ENCODE data around the gene CCR6. TPM values are rescaled to one million over a fixed set of nuclear protein-coding genes. Genes with fewer than 3 reads are reported as not detected.

Gene CCR6
- total and polyA plus RNA-seq, 2 of the 13 experiments (the other 11 are each of a cell fraction or from before 2014, with no cell fraction given): 4.5 to 8.7 TPM

DNA sequence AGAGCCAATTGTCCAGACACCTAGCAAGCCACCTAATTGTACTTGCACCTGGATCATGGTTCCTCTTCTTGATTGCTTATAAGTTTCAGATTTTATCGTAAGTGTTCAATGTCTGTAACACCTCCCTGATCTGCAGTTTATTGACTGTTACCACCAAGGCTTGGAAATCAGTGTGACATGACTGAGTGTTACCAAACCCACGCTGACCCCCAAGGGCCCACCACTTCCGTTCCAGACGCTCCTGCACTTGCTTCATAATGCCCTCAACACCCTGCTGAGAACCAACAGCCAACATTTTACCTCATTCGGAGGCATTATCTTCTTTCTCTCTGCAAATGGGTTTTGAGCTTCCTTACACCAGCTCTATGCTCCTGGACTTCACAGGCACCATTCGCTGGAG, 6.3 kb downstream of the CCR6 start:
- H3K27ac ChIP-seq (ENCODE audit: extremely low read length, insufficient read depth, low read length): no peak overlapping the region
- WGBS (ENCODE audit: low lambda C conversion rate): 96% methylated on average over 6 of the region's 6 CpGs
- CTCF ChIA-PET (ENCODE audit: low intra/inter-chr PET ratio, low total read pairs): no interaction called here
- no peak overlapping the region for H2AFZ ChIP-seq (ENCODE audit: low read length)
- TF ChIP-seq ZNF746 (CRISPR knock-in tag; IDR thresholded peaks at IDR 0.05) (no peak), ZKSCAN8 (CRISPR knock-in tag; IDR thresholded peaks at IDR 0.05; ENCODE audit: borderline replicate concordance) (no peak), NFE2L2 (IDR thresholded peaks at IDR 0.05; ENCODE audit: low read length) (no peak), HMG20B (CRISPR knock-in tag; conservative IDR thresholded peaks at IDR 0.05) (no peak), HNF4G (IDR thresholded peaks at IDR 0.05; ENCODE audit: borderline replicate concordance, low read depth, low read length) (no peak), HNF4G (CRISPR knock-in tag; IDR thresholded peaks at IDR 0.05; ENCODE audit: borderline replicate concordance, low read depth) (no peak), ZNF235 (CRISPR knock-in tag; IDR thresholded peaks at IDR 0.05; ENCODE audit: borderline replicate concordance) (no peak), ZNF660 (CRISPR knock-in tag; IDR thresholded peaks at IDR 0.05; ENCODE audit: borderline replicate concordance, low read depth) (no peak), FOXA1 (IDR thresholded peaks at IDR 0.05) (no peak), FOXA1 (CRISPR knock-in tag; IDR thresholded peaks at IDR 0.05) (no peak), GZF1 (CRISPR knock-in tag; IDR thresholded peaks at IDR 0.05) (no peak), ZNF234 (CRISPR knock-in tag; conservative IDR thresholded peaks at IDR 0.05) (no peak), RBAK (CRISPR knock-in tag; IDR thresholded peaks at IDR 0.05) (no peak), ZNF788 (CRISPR knock-in tag; IDR thresholded peaks at IDR 0.05; ENCODE audit: borderline replicate concordance) (no peak), HOXA3 (CRISPR knock-in tag; IDR thresholded peaks at IDR 0.05) (no peak), SPEN (CRISPR knock-in tag; IDR thresholded peaks at IDR 0.05; ENCODE audit: low read depth) (no peak), HDAC1 (CRISPR knock-in tag; IDR thresholded peaks at IDR 0.05) (no peak)
- TF ChIP-seq, protein P1, sequence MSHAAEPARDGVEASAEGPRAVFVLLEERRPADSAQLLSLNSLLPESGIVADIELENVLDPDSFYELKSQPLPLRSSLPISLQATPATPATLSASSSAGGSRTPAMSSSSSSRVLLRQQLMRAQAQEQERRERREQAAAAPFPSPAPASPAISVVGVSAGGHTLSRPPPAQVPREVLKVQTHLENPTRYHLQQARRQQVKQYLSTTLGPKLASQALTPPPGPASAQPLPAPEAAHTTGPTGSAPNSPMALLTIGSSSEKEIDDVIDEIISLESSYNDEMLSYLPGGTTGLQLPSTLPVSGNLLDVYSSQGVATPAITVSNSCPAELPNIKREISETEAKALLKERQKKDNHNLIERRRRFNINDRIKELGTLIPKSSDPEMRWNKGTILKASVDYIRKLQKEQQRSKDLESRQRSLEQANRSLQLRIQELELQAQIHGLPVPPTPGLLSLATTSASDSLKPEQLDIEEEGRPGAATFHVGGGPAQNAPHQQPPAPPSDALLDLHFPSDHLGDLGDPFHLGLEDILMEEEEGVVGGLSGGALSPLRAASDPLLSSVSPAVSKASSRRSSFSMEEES (CRISPR knock-in tag; IDR thresholded peaks at IDR 0.05): no peak
- TF ChIP-seq, protein P2, sequence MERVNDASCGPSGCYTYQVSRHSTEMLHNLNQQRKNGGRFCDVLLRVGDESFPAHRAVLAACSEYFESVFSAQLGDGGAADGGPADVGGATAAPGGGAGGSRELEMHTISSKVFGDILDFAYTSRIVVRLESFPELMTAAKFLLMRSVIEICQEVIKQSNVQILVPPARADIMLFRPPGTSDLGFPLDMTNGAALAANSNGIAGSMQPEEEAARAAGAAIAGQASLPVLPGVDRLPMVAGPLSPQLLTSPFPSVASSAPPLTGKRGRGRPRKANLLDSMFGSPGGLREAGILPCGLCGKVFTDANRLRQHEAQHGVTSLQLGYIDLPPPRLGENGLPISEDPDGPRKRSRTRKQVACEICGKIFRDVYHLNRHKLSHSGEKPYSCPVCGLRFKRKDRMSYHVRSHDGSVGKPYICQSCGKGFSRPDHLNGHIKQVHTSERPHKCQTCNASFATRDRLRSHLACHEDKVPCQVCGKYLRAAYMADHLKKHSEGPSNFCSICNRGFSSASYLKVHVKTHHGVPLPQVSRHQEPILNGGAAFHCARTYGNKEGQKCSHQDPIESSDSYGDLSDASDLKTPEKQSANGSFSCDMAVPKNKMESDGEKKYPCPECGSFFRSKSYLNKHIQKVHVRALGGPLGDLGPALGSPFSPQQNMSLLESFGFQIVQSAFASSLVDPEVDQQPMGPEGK (CRISPR knock-in tag; IDR thresholded peaks at IDR 0.05): no peak
- TF ChIP-seq, protein P3, sequence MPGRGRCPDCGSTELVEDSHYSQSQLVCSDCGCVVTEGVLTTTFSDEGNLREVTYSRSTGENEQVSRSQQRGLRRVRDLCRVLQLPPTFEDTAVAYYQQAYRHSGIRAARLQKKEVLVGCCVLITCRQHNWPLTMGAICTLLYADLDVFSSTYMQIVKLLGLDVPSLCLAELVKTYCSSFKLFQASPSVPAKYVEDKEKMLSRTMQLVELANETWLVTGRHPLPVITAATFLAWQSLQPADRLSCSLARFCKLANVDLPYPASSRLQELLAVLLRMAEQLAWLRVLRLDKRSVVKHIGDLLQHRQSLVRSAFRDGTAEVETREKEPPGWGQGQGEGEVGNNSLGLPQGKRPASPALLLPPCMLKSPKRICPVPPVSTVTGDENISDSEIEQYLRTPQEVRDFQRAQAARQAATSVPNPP (CRISPR knock-in tag; IDR thresholded peaks at IDR 0.05): no peak
- FAIRE-seq: no peak
- no peaks in the 10 kb centered on the region for H4K20me1 ChIP-seq (ENCODE audit: insufficient read depth, low read length)
- H3K9ac ChIP-seq (ENCODE audit: insufficient read depth, low read depth, low read length): no peak overlapping the region
- H3K9me3 ChIP-seq (ENCODE audit: low read length): no peaks in the 10 kb centered on the region
- in situ Hi-C loops (cut with HindIII; ENCODE audit: extremely low pct_ligation_motif_present, low pct_unique_long_range_greater_than_20kb) (loop anchor here (25.0 kb wide), 1 partner anchor 117 kb away; no protein-coding TSS in a partner anchor), intact Hi-C loops (cut with micrococcal nuclease; ENCODE audit: unreplicated experiment) (no loop called here)
- H3K79me2 ChIP-seq (ENCODE audit: insufficient read depth, low read length): peaks cover 7% of the 10 kb centered on the region
- H3K4me3 ChIP-seq (replicated peaks in 1 of 3; ENCODE audit: insufficient read depth in 1 of 3, low read depth in 2 of 3, low read length in 3 of 3): no peak overlapping the region
- BruUV-seq (replicated peaks): no TSS peak
- no peak for DNase-seq (ENCODE audit: low spot score)
- peaks cover 60% of the 10 kb centered on the region for H3K4me1 ChIP-seq (ENCODE audit: insufficient read depth, low read length)
- POLR2A ChIA-PET: interaction anchor here (1.2 kb wide), 1 partner anchor 12 kb away, joined by 5 read pairs; no protein-coding TSS in a partner anchor
- H3K36me3 ChIP-seq (replicated peaks in 1 of 2; ENCODE audit: control insufficient read depth in 1 of 2, insufficient read depth in 2 of 2, low read length in 2 of 2): peaks cover 2 to 4% of the 10 kb centered on the region in 2 experiments; a peak in 1 of 5 replicates
- ATAC-seq: no peak
- no peak overlapping the region for H3K4me2 ChIP-seq (ENCODE audit: low read depth, low read length)
- no peaks in the 10 kb centered on the region for H3K27me3 ChIP-seq (ENCODE audit: control insufficient read depth in 1 of 2, insufficient read depth in 2 of 2, low read length in 2 of 2)

Measured in HepG2 (cell line).